HG03439 (cell line): Measurements from ENCODE around the gene USP2.
A peak's percentile ranks its signal among the peaks of the same experiment; 100 is the strongest.

Experiments
- ATAC-seq: cut with Tn5 transposase; IDR thresholded peaks from one replicate; pipeline ENCODE4 v1.9.1; 2021; ENCODE audit warnings: mild to moderate bottlenecking, moderate library complexity; ENCODE audit not compliant: unreplicated experiment

USP2 gene

DNA sequence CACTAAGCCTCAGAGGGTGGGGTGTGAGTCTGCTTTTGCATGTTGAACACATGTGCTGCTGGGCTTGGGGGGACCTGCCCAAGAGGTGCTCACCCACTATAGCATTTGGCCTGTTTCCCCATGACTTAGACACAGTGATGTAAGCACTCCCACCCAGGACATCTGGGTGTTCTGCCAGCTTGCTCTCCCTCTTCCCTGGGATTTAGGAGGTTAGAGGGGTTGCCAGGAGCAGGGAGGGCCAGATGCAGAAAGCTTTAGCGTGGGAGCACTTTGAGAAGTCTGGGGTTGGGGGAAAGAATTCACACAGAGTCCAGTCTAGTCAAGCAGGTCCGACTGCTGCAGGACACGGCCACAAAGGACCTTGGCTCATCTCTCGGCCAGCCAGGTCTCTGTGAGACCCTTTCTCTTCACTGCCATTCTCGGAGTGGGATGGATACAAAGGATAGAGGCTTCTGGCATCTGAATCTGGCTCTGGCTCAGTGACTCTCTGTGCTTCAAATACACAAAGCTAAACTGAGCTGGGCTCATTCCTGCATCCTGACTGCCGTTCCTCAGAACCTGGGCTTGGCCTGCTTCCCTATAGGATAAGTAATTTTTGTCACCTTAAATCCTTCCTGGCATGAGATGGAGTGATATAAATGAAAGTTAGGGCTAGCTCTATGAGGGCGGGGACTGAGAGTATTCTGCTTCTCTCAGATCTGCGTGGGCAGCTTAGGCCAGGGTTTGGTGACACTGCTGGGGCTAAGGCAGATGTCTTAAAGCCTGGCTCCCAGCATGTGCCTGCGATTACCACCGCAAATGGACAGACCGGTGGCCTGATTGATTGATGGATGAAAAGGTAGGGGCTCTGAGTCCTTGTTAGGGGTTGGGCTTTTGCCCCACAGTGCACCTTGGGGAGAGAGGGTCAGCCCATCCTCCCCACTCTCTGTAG, 14.5 kb downstream of the USP2 start:
- ATAC-seq, result no peak

DNA sequence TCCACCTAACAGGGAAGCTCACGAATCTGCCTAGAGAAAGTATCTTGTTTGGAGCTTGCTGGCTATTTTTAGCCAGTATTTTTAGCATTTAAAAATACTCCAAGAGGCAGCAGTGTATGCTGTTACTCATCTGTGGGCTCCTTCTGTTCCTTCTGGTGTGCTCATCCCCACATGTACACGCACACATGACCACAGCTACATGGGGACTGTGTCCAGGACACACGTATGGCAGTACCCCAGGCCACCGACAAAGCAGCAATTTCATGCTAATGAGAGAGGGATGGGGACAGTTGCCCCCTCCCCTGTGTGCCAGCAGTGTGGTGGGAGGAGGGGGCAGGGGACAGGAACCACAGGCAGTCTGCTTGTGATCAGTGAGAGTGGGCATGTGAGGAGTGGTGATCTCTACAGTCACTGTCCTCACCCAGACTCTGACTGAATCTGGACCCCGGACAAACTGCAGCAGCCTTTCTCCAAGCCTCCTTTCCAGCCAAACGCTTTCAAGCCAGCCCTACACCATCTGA, 16.4 kb downstream of the USP2 start:
- ATAC-seq, result no peak

DNA sequence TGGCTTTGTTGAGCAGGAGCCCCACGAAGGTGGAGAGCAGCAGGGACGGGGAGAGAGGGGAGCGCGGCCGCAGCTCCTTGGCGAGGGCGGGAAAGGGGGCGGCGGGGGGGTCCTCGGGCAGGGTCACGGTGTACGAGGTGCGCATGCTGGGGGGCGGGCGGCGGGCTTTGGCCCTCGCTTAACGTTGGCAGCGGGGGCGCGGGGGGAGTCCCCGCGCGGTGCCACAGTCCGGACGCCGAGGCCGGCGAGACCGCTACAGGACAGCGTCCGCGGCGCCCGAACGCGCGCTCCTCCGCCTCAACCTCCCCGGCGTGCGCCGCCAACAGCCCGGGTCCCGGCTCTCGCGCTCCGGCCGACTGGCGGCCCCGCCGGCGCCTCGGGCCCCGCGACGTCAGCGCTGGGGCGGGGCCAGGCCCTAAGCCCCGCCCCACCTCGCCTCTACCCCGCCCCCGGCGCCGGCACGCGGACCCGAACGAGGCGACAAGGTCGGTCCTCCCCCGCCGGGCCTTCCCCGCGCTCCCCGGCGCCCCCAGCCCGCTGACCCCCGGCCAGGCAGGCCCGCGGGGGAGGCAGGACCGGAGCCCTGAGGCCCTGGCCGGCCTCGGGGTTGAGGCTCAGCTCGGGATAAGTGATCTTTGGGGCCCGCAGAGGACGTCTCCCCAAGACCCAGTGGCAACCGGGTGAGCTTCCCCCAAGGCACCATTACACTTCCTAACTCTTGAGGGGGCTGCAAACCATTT, 17.5 kb downstream of the USP2 start:
- no peak for ATAC-seq

DNA sequence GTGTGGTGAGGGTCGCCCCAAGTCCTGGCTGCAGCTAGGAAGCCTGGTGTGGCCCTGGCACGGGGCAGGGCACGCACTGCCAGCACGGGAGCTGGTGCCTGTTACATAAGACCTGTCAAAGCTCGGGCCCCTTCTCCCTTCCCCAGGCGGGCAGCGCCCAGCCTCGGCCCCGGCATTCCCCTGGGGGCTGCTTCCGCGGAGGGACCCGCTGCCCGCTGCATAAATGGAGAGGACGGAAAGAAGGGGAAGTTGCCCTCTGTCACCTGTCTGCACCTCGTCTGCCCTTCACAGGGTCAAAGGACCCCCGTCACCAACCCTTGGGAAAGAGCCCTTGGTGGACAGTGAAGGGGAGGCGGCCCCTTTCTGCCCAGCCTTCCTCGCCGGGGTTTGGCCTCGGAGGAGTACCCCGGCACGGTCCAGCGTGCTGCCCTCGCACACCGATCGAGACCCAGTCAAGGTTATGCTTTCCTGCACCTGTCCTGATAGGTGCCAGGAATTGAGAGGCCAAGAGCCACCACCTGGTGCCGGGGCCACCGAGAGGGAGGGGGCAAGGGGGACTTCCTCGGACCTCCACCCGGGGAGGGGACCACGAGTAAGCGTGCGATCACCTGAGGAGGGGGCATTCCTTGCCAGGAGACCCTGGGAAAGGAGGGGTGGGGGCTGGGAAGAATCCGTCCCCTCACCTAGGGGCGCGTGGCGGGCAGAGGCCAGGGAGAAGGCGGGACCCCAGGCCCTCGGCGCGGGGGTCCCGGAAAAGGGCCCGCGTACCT, 18.2 kb downstream of the USP2 start:
- ATAC-seq, result no peak

DNA sequence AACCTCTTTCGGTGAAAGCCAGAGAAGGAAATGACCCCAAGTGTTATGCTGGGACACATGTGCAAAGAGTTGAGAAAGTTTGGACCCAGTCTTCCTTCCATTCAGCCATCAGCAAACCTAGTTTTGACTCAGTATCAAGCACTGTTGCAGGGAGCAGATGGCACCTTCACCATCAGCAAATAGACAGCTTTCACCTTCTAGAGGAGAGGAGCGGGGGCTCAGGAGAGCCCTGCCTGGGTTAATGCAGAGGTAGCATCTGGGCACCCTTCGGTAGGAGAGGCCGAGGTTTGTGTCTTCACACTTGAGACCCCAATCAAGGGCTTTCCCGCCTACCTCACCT, 18.8 kb downstream of the USP2 start:
- ATAC-seq, result no peak

DNA sequence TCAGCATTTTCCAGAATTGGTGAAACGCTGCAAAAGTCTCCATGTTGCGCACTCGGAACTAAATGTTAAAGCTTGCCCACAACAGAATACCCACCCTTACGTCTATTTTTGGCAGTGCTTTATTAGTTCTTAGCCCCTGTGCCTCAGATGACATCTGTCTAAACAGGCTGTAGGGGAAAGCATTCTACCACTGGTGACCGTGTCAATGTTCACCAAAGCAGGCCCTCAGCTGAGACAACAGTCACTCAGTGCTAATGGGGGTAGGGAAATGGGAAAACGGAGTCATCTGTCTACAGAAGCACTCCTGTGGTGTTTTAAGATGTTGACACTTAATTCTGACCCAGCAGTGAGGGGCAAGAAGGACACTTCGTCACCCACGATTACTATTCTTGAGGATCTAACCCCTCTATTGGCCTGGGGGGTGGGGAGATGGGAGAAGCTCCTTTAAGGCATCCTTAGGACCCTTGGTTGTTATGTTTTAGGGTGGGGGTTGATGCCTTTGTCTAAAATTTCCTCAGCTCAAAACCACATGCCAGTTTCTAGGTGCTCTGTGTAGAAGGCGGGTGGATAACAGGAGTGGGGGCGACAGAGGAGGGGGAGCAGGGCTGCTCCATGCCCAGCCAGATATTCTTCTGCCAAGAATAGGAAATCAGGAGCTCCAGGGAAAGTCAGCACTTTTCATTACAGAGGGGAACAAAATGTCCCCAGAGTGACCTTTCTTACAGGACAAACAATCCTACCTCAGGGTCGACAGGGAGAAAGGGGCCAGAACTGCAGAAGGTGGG, 19.4 kb downstream of the USP2 start:
- no peak for ATAC-seq

DNA sequence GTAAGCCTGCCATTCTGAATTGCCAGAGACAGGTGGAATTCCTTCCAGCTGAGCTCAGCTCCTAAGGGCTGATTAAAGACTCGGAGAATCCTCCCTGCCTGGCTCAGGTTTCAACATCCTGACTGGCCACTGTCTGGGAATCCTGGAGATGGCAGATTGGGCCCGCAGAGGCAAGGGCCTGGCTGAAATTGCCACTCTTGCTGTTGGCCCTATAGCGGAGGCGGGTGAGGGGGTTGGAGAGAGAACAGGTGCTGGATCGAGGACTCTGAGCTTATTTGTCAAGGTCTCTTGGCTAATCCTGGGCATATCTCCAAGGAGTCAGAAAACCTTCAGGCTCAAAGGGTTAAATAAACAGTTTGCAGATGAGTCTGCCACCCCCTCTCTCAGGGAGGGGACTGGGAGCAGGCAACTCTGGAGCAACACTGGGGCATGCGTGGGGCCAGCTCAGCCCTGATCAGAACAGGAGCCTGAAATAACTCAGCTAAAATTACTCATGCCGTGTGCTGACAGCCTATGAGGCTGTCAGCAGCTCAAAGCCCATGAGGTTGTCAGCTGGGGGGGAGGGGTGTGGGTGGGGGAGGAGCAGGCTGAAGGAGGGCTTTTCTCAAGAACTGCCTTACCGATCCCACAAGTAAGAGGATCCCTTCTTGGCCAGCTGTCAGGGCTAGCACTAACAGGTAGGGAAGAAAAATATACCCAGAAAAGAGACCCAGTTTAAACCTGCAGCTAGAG, 20.3 kb downstream of the USP2 start:
- no peak for ATAC-seq

DNA sequence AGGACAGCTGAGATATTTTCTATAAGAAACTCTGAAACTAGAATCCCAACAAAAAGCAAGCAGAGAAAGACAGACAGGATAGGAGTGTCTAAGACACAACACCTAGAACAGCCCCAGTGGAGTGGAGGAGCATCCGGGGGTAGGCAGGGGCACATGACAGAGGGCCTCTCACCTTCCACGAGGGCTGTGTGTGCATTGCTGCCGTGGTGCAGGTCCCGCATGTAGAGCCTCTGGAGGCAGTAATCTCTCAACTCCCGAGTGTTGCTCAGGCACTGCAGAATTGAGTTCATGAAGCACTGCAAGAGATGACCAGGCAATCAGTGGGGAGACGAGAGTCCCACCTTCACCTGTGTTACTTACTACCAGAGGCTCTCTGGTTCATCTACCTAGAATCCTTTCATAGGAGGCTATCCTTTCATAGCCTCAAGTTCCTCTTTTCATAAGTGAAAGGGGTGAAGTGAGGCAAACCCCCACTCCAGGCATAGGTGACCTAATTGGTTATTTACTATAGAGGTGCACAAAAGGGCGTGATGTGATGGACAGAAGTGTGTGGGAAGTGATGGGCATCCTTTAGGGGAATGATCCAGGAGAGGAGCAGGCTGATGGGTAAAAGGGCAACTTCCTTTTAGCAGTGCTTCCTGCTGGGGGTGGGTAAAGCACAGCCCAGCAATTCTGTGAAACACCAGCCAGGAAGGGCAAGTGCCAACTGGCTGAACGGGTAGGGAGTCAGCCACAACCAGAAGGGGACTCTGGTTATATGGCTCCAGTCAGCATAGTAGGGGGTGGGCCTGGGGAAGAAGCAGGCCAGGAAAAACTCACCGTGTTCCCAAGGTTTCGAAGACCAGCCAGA, 21.9 kb downstream of the USP2 start:
- no peak for ATAC-seq

DNA sequence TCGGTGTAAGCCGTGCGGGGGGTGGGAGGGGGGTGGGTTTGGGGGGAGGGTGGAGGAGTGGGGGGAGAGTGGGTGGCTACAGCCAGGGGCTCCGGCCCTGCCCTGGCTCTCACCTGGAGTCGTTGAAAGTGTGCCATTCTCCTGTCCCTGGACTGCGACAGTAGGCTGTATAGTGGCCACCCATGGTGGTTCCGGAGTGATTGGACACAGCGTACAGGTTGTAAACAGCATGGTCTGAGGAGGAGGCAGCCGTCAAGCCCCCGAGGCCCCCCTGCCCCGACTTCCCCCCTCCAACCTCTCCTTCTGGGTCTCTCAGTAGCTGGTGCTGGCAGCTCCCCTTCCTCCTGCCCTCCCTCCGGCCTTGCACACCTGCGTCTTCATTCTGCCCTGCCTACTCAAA, 24.4 kb downstream of the USP2 start:
- no peak for ATAC-seq

DNA sequence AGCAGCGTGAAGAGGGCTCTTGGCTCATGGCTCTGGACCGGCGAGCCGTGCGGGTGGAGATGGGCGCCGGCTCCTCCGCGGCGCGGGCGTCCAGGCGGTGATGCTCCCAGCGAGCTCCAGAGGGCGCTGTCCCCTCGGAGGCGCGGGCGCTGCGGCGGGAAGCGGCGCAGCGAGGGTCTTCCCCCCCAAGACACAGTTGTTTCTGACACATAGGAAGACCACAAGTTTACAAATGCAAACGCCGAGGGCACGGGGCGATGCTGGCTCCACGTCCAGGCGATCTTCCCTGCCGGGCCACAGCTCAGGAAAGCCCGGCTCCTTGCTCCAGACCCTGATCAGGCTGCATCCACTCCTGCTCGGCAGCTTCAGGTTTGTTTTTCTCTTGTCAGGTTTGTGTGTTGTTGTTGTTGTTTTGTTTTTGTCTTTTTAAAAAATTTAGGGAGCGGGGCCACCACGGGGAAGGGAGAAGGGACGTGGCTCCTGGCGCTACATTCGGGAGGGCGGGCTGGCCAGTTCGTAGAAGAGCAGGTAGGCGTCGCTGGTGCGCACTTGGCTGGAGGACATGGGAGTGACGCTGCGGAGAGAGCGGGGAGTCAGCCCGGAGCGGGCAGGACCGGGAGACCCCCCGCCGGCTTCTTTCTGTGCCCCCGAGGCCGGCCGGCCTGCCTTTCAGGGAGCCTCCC, 25.0 kb downstream of the USP2 start:
- peak; percentile 66 for ATAC-seq

DNA sequence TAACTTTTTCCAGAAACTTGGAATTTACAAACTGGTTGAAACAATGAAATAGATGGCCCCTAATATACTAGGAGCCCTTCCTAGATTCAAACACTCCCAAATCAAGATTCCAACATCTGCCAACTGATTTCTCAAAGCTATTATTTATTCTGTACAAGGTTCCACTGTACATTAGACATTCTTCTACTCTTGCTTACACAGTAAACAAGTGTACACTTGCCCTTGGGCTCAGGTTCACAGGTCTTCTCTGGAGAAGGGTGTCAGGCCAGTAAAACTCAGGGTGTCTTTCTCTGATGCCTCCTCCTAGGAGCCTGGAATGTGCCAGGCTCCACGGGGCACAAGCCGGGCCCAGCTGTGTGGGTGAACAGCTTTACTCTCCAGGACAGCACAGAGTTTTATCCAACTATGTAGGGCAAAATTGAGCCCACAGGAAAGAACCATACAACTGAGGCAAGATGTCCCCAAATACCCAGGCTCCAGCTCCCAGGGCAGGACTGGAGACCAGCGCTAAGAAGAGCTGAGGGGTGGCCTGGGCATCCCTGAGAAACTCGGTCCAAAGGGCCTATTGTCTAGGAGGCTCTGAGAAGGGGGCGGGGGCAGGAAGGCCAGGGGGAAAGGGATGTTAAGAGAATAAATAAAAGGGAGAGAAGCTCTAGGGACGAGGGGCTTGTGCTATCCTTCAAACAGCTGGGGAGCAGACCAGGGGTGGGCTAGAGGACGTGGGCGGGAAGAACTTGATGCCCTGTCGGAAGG, 26.2 kb downstream of the USP2 start:
- no peak for ATAC-seq

DNA sequence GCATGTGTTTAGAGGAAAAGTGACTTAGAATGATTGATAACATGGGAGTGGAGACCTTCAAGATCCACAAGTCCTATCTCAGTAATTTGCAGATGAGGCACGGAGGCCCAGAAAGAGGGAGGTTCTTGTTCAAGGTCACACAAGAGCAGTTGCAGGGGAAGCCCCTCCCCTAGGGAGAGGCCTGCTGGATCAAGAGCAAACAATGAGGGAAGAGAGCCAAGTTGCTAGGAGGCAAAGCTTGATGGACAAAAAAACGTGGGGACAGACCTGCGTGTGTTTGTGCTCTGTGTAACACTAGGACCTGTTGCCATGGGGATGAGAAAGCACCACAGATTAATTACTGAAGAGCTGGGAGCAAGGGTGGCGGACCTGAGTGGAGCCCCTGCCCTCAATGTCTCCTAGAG, 28.6 kb downstream of the USP2 start:
- no peak for ATAC-seq

DNA sequence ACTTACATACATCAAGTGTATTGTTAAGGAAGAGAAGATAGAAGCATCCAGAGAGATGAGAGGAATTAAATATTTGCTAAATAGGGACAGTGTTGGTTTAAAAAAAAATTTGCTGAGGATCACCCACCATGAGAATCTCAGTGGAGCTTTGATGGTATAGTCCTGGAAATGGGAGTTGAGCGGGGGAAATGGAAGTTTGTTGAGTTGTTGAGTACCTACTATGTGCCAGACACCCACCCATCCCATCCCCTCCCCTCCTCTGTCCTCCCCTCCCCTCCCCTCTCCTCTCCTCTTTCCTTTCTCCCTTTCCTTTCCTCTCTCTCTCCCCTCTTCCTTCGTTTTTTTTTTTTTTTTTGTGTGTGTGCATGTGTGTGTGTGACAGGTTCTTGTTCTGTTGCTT, 30.3 kb downstream of the USP2 start:
- ATAC-seq, result no peak

DNA sequence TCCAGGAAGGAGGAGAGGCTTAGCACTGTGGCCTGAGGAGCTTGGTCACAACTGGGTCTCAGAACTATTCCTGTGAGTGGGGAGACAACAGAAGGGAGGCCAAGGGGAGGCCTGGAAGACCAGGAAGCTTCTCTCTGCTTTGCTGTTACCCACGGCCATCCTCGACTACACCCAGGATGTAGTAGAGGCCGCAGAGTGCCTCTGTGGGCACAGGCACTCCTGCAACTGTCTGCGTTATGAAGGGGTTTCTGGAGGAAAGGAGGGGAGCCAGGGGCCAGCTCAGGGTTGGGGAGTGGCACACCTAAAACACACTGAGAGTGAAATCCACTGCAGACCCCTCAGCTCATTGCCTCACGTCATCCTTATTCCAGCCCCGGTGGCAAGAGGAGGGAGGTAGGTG, 31.2 kb downstream of the USP2 start:
- ATAC-seq, result no peak

DNA sequence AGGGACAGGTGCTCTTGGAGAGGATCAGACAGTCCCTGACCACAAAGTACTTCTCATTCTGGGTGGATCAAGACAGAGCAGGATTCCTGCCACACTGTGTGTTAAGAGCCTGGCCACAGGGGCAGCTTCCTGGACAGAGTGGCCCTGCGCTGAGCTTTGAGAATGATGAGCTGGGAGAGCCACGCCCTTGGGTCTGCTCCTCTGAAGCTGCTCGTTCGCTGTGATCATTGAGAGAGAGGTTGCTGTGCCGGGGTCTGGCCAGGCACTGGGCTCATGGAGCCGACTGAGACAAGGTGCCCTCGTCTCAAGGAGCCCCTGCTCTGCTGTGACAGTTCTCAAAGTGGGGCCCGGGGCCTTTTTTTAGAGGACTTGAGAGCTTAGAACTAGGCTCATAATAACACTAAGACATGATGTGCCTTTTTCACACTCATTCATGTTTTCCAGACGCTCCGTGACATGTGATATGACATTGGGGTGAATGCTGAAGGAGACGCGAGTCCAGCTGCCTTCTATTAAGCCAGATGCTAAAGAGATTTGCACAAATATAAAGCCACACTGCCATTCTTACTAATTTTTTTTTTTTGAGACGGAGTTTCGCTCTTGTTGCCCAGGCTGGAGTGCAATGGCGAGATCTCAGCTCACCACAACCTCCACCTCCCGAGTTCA, 33.4 kb downstream of the USP2 start:
- ATAC-seq, result no peak

DNA sequence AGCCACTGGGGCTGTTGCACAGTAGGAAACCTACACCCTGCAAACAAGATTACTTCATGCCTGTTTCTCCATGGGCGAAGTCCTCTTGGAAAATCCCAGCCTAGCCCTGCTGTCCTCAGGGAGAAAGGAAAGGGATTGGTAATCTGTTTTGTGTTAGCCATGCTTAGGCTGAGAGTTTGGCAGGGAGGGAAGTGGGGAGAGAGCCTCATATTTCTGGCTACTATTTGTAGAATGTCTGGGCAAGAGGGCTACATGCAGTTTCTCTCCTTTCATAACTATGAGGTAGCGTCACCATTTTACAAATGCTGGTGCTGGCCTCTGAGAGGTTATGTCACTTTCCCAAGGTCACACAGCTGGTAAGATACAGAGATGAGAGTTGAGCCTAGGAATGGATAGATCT, 34.2 kb downstream of the USP2 start:
- no peak for ATAC-seq

DNA sequence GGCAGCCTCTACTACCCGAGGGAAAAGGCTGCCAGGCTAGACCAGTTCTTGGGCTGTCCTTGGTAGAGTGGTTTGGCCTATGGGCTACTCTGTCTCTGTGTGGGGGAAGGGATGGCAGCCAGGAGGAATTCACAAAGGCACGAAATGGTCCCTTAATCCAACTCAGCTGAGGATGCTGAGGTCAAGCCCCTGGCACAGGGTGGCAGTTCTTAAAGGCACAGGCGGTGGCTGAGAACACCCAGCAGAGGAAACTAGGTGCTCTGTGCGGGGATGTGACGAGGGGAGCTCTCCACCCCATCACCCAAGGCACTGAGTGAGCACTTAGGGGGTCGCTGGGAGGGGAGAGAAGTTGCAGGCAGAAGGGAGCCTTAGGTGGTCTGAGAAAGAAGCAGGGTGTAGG, 34.9 kb downstream of the USP2 start, which contains the start of gene MFRP:
TSS of gene MFRP (minus strand) at position 101 of the 400 bp plus-strand sequence. CDS start 192 bp downstream, outside the sequence.
- ATAC-seq, result no peak
